TTC549 (cell line): Measurements from ENCODE around the gene MIPOL1.
"Not testable (repeated sequence)": the region's sequence is repeated elsewhere in the genome, so short reads cannot be mapped to it uniquely, and the experiment has no call there.

Source experiments
- FAIRE-seq: peaks from 2 replicates; lab custom pipeline; 2012; peaks lifted over from hg19 to GRCh38; lab: Jason Lieb, UNC

The MIPOL1 gene

DNA sequence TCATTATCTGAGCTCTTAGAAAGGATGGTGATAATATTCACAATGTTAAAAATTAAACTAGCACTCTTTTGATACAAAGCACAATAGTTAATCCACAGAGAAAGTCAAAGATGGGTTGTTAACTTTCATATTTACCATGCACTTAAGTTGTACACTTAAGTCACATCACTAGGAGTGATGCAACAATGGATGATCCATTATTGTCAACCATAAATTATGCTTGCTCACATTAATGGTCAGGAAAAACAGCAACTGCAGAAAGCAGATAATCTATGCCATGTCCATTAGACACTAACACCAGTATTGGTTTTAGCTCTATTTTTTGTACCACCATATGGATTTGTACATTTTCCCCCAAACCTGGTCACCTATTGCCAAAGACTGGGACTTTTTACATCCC lies 201.8 kb downstream of the MIPOL1 start:
- FAIRE-seq: no peak

GRCh38 chr14:37401093-37401492 lies 203.4 kb downstream of the MIPOL1 start:
- no peak for FAIRE-seq

DNA sequence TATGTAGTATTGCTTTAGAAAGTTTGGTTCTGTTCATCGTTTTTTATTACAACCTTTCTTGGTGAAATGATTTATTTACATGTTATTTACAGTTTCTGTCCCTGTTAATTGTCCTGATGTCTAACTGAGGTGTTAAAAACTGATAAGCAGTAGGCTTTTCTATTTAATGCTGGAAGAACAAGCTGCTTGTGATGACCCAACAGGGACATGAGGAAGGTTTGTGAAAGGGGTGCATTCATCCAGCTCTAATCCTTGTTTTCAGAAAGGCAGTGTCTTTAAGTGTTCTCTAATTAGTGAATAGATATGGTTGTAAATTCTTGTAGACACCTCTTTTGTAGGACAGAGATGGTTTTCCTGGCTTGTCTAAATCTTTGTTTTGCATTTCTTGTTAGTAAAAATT lies 205.9 kb downstream of the MIPOL1 start:
- no peak for FAIRE-seq

DNA sequence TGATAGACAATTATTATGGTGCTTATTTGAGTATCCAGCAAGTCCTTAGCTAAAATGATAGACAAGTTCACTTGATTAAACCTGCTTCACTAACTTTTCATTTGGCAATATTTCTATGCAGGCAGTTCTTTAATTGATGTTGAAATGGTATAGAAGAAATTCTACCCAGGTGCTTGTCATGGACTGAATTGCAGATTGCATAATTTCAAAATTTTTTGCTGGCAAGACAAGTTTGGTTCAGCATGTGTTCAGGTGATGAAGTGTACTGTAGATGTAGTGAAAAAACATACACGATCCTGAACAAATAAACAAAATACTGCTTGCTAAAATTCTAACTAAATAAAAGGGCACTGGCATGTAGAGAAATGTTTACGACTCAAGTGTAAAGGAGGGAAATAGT lies 208.4 kb downstream of the MIPOL1 start:
- no peak for FAIRE-seq

GRCh38 chr14:37411079-37411735 lies 213.5 kb downstream of the MIPOL1 start:
- FAIRE-seq: no peak

DNA sequence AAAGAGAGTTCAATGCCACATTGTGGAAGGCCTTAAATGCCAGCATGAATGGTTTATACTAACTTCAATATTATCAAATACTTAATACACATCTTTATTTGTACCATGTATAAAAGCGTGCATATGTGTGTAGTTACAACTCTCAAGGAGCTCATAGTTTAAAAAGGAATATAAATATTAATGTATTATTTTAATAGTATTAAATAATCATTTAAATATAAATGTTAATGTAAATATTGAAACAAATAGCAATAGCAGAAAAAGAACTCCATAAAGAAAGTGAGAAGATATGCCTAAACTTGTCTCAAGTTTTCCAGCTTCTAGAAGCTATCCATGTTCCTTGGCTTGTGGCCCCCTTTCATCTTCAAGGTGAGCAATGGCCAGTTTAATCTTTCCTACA lies 215.3 kb downstream of the MIPOL1 start:
- FAIRE-seq: no peak

DNA sequence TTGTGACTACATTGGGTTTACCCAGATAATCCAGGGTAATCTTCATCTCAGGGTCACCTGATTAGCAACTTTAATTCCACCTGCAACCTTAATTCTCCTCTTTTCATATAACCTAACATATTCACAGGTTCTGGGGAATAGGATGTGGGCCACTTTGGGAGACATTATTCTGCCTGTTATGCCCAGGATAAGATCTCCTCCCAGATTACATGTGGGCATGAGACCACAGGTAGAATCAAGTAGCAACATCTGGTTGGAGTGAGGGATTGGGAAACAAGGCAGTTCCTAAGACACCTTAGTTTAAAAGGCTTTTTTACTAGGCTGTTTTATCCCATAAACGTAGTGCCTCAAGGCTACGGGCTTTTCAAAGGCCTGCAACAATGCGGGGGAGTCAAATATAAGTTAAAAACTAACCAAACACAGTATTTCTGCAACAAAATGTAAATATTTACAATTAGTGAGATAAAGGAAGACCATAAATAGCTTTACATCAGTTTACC lies 215.8 kb downstream of the MIPOL1 start:
- FAIRE-seq: no peak

DNA sequence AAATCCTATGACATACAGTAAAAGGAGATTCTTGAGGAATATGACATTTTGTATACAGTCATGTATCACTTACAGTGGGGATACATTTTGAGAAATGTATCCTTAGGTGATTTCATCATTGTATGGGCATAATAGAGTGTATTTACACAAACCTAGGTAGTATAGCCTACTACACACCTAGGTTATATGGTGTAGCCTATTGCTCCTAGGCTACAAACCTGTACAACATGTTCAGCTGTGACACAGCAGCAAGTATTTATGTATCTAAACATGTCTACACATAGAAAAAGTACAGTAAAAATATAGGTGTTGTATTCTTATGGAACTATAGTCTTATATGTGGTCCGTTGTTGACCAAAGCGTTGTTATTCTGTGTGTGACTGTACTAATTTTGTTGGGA lies 218.5 kb downstream of the MIPOL1 start:
- FAIRE-seq: no peak

GRCh38 chr14:37417151-37417550 lies 219.4 kb downstream of the MIPOL1 start:
- FAIRE-seq: no peak

DNA sequence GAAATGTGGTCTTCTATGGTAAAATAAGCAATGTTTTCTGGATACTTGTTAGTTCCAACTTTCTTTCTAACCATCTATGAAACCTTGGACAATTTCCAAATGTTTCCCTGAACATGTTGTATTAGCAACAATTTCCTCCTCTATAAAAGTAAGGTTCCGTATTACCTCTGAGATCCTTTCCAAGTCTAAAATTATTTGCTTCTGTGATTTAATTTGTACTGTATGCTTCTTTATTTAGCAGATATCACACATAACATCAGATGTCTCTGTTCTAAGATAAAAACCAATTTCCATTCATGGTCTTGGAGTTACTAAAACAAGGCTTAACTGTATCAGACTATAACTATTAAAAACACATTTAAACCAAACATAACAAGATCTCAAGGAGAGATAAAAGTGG lies 220.1 kb downstream of the MIPOL1 start:
- no peak for FAIRE-seq

DNA sequence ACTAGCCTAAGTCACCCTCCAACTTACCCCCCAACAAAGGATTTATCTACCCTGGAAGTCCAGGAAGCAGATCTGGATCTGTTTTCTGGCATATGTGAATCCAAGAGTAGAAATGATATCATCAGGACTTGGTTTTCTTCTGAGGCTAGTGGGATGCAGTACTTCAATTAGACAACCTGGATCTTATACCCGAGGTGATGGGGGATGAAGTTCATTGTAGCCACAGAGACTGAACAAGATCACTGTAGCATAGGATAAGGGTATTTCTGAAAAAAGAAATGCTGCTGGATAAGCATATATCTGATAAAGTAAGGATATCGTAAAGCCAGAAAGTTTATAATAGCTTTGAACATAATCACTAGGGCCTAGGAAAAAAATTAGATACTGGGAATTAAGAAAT lies 222.9 kb downstream of the MIPOL1 start:
- FAIRE-seq: no peak

DNA sequence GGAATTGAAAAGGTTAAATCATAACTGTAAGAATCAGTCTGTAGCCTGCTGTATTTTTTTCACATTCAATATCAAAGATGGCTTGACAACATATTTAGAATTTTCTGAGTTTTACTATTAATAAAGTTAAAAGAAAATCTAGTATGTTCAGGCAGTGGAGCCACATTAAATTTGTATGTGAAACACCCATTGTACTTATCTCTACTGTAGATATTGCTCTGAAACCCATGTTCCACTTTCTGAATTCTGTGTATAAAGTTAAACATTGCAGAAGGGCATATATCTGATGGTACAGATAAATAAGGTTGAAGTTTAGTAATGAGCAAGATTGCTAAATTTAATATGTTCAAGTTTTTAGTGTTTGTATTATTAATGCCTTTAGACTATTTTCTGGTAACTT lies 224.6 kb downstream of the MIPOL1 start:
- FAIRE-seq: no peak

- FAIRE-seq: no peak
Measured at GRCh38 chr14:37422748-37423147, 225.0 kb downstream of the MIPOL1 start.

DNA sequence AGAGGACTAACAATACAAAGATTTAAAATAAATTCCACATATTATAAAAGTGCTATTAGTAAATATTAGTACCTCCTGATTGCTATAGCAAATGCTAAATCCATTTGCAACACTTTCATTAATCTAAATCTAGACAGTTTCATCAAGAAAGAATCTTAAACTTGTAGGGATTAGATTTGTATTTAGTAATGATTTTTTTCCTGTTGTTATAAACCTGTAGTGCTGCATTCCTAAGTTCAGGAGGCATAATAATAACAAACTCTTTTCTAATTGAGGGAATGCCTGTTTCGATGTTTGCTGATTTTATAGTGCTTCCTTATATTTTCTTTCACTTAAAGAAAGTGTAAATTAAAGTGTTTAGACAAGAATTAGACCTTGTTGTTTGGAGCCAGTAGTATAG lies 231.2 kb downstream of the MIPOL1 start:
- FAIRE-seq: no peak

DNA sequence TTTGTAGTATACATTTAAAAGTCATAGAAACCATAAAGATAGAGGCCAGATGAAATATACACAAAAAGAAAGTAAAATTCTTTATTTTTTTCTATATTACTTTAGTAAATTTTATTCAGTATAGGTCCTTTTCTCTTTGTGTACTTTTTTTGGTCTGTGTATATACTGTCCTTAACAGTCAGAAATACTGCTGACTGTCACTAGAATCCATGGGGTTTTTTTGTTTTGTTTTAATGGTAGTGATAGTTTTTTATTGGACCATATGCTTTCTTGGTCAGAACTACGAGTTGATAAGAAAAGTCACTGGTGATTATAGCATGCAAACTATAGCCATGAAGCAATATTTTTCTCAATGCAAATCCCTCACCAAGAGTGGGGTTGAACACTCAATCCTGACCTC lies 231.9 kb downstream of the MIPOL1 start:
- no peak for FAIRE-seq

DNA sequence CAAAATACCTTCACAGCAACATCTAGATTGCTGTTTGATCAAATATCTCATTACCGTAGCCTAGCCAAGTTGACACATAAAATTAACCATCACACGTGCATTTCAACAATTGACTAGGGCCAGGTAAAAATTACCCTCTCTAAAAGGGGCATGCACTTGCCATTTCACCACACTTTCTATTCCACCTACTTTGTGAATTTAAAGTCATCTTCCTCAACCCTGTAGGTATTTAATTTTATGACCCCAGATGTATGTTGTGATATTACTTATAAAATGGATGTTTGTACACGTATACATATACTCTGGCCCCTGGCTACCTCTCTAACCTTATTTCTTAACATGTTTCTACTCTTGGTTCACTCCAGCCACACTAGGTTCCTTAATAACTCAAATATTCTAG lies 237.1 kb downstream of the MIPOL1 start:
- no peak for FAIRE-seq

- FAIRE-seq: no peak
Measured at GRCh38 chr14:37436519-37436918, 238.8 kb downstream of the MIPOL1 start.

DNA sequence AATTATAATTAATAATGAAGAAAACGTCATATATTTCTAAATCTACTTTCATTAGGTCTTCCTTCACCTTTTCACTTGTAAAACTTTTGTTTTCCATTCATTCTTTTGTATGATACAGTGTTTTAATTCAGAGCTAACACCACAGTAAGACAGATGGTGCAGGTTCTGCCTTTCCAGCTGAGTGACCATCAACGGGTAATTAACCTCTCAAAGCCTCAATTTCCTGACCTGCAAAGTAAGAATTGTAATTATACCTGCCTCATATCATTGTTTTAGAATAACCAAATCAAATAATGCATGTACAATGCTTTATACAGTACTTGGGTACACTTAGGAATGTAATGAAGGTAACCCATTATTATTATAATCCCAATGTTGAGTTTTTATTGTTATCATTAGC lies 239.8 kb downstream of the MIPOL1 start:
- no peak for FAIRE-seq

GRCh38 chr14:37438444-37438843 lies 240.7 kb downstream of the MIPOL1 start:
- no peak for FAIRE-seq

- no peak for FAIRE-seq
Measured at GRCh38 chr14:37443461-37443860, 245.7 kb downstream of the MIPOL1 start.

- no peak for FAIRE-seq
Measured at GRCh38 chr14:37447883-37448391, 250.2 kb downstream of the MIPOL1 start.

DNA sequence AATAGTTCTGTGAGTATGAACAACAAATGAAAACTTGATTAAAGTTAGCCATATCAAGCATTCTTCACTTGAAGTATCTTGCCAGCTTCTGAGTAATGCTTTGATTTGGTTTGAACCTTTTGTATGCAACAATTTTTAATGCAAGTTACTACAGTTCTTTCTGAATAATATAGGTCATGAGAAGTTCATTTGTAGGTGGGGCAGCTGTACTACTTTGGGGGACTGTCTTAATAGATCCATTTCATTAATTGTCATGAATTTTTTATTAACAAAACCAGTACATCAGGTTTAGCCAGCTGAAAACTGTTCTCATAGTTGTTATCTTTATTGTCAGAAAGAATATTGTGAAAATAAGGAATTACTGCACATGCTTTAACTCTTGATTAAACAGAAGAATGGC lies 254.6 kb downstream of the MIPOL1 start:
- FAIRE-seq: no peak

- FAIRE-seq: no peak
Measured at GRCh38 chr14:37453985-37454384, 256.2 kb downstream of the MIPOL1 start.

- no peak for FAIRE-seq
Measured at GRCh38 chr14:37457334-37457733, 259.6 kb downstream of the MIPOL1 start.

GRCh38 chr14:37462426-37462825 lies 264.7 kb downstream of the MIPOL1 start:
- not testable (repeated sequence) for FAIRE-seq
